HUDEP-2 (cell line): ENCODE data around the gene GTF2H4.
"Not testable (repeated sequence)": the region's sequence is repeated elsewhere in the genome, so short reads cannot be mapped to it uniquely, and the experiment has no call there.

ENCODE experiments used
- DNase-seq, 76 experiments: peaks; one replicate each; lab custom pipeline; 2025; ENCODE audit not compliant: unreplicated experiment in 76 of 76; lab: John Stamatoyannopoulos, UW

The GTF2H4 gene

GRCh38 chr6:30907758-30908591, at the start of gene GTF2H4:
Gene GTF2H4, plus strand, starts transcription at chr6:30908207.
- peak in 75 of 76 experiments; percentile 78 to 100 (median 99) for DNase-seq

GRCh38 chr6:30859726-30860125, 48.3 kb upstream of the GTF2H4 start:
- not testable (repeated sequence) for DNase-seq

- DNase-seq, result no peak
Measured at GRCh38 chr6:30861257-30862048, 46.6 kb upstream of the GTF2H4 start.

- DNase-seq, result no peak
Measured at GRCh38 chr6:30862156-30862875, 45.7 kb upstream of the GTF2H4 start.

- no peak for DNase-seq
Measured at GRCh38 chr6:30864325-30864724, 43.7 kb upstream of the GTF2H4 start.

- DNase-seq, result not testable (repeated sequence)
Measured at GRCh38 chr6:30869241-30869749, 38.7 kb upstream of the GTF2H4 start.

- no peak for DNase-seq
Measured at GRCh38 chr6:30870546-30870945, 37.5 kb upstream of the GTF2H4 start.

GRCh38 chr6:30871592-30872183, 36.3 kb upstream of the GTF2H4 start:
- no peak for DNase-seq

GRCh38 chr6:30873137-30873640, 34.8 kb upstream of the GTF2H4 start:
- no peak for DNase-seq

- DNase-seq, result not testable (repeated sequence)
Measured at GRCh38 chr6:30873795-30874194, 34.2 kb upstream of the GTF2H4 start.

- no peak for DNase-seq
Measured at GRCh38 chr6:30875244-30876038, 32.6 kb upstream of the GTF2H4 start.

- DNase-seq, result peak in 15 of 76 experiments; percentile 12 to 62 (median 39)
Measured at GRCh38 chr6:30876039-30876730, 31.8 kb upstream of the GTF2H4 start.

- DNase-seq, result peak in 72 of 76 experiments; percentile 20 to 85 (median 70)
Measured at GRCh38 chr6:30877419-30878262, 30.4 kb upstream of the GTF2H4 start.

- peak in 31 of 76 experiments; percentile 5 to 71 (median 31) for DNase-seq
Measured at GRCh38 chr6:30879684-30880427, 28.2 kb upstream of the GTF2H4 start.

GRCh38 chr6:30880698-30881252, 27.2 kb upstream of the GTF2H4 start:
- DNase-seq, result no peak

- DNase-seq, result no peak
Measured at GRCh38 chr6:30881392-30882203, 26.4 kb upstream of the GTF2H4 start.
